Activated CD4-positive, alpha-beta T cell treated with anti-CD3 and anti-CD28 coated beads for 36 hours (primary cell): ENCODE data around the gene KIF6. TPM values are rescaled to one million over a fixed set of nuclear protein-coding genes. Genes with fewer than 3 reads are reported as not detected.
"Not testable (repeated sequence)": the region's sequence is repeated elsewhere in the genome, so short reads cannot be mapped to it uniquely, and the experiment has no call there.

Experiments used
- ATAC-seq: fragments of 200-7000 bp; cut with Tn5 transposase; one replicate; pipeline ENCODE4 v1.10.0; 2021; ENCODE audit warnings: mild to moderate bottlenecking, moderate library complexity
- CTCF ChIA-PET: fragments of 350-600 bp; sonication (Branson Sonifier 250); formaldehyde crosslinking; loops from one replicate; lab custom pipeline; 2021; ENCODE audit warnings: antibody characterized with exemption; lab: Charles Lee
- POLR2A ChIA-PET: fragments of 350-600 bp; sonication (Branson Sonifier 250); formaldehyde crosslinking; loops from one replicate; lab custom pipeline; 2021; ENCODE audit warnings: antibody characterized with exemption, inconsistent platforms; lab: Charles Lee
- DNase-seq: peaks from one replicate; pipeline ENCODE4 v3.0.0-alpha.2; 2020
- H3K27ac Mint-ChIP-seq: one replicate; pipeline ENCODE4 v1.8.0; 2021; ENCODE audit warnings: mixed read lengths
- H3K27me3 Mint-ChIP-seq: one replicate; pipeline ENCODE4 v1.8.0; 2021; ENCODE audit warnings: mixed read lengths
- H3K36me3 Mint-ChIP-seq: one replicate; pipeline ENCODE4 v1.8.0; 2021; ENCODE audit warnings: low read depth, mixed read lengths
- H3K4me1 Mint-ChIP-seq: one replicate; pipeline ENCODE4 v1.8.0; 2021; ENCODE audit warnings: mixed read lengths
- H3K4me3 Mint-ChIP-seq: one replicate; pipeline ENCODE4 v1.8.0; 2021; ENCODE audit warnings: mild to moderate bottlenecking, moderate library complexity, mixed read lengths
- H3K9me3 Mint-ChIP-seq: one replicate; pipeline ENCODE4 v1.8.0; 2021; ENCODE audit warnings: low read depth, mixed read lengths
- intact Hi-C, 2 experiments: fragments of 100-400 bp; cut with DNase I in 1 of 2; cut with micrococcal nuclease in 1 of 2; formaldehyde crosslinking; loops; one replicate each; pipeline versions ENCODE4 v1.14.2 to v1.15.1; 2022 to 2024; cut with DNase I, micrococcal nuclease
- total RNA-seq, 2 experiments: library from RNA; stranded (reverse); gene quantifications; one replicate each; pipeline ENCODE4 v1.2.3, GENCODE V29; 2021

Gene KIF6
- total RNA-seq, 2 experiments from 2014 or later = 0.43 to 0.49 TPM

DNA sequence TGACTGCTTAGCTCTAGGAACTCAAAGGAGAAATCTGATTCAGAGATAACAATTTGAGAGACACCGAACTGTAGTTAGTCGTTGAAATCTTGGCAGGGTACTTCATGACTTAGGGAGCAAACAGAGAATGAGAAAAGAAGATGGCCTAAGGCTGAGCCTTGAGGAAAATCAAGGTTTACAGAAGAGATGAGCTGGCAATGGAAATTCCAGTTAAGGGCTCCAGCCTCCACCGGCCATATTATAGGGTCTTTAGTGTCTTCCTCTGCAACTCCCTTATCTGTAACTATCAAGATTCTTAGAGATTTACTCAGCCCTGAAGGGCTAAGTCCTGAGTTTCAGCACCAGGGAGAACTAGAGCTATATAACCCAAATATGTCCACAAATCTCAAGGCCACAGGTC is 437.6 kb downstream of the KIF6 start:
- intact Hi-C loops = no loop called here

DNA sequence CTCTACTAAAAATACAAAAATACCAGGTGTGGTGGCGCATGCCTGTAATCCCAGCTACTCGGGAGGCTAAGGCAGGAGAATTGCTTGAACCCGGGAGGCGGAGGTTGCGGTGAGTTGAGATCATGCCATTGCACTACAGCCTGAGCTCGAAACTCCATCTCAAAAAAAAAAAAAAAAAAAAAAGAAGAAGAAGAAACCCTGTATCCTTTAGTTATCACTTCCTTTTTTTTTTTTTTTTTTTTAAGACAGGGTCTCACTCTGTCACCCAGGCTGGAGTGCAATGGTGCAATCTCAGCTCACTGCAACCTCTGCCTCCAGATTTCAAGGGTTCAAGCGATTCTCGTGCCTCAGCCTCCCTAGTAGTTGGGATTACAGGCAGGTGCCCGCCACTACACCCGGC is 438.6 kb downstream of the KIF6 start:
- intact Hi-C loops, H3K4me1 Mint-ChIP-seq, H3K36me3 Mint-ChIP-seq, DNase-seq, H3K4me3 Mint-ChIP-seq, ATAC-seq, CTCF ChIA-PET, H3K9me3 Mint-ChIP-seq, POLR2A ChIA-PET, H3K27ac Mint-ChIP-seq, H3K27me3 Mint-ChIP-seq: not testable (repeated sequence)

More for the DNA sequence above, 437.6 kb downstream of the KIF6 start:
- no peaks in the 10 kb centered on the region for H3K4me1 Mint-ChIP-seq
- DNase-seq (no peak), ATAC-seq (no peak)
- no peak overlapping the region for H3K27ac Mint-ChIP-seq
- H3K4me3 Mint-ChIP-seq = no peak overlapping the region
- H3K9me3 Mint-ChIP-seq = no peaks in the 10 kb centered on the region
- CTCF ChIA-PET = interaction anchor here (1.4 kb wide), 1 partner anchor 117 kb away, joined by 4 read pairs; no protein-coding TSS in a partner anchor
- POLR2A ChIA-PET = no interaction called here
- H3K36me3 Mint-ChIP-seq = no peaks in the 10 kb centered on the region
- peaks cover 2% of the 10 kb centered on the region for H3K27me3 Mint-ChIP-seq

DNA sequence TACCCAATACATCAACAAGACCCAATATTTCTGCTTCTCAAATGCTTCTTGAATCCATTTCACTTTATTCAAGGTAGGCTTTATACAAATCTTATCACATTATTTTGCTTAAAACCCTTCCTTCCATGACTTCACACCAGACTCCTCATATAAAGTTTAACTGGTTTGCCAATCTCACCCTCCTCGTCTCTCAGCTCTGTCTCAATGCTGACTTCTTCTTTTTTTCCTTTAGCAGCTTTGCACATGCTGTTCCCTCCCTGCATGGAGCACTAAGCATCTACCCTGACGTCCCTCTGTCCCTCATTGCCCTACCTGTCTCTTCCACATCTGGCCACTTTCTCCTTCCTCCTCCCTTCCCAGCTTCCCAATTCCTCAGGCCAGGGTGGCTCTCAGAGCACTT is 442.4 kb downstream of the KIF6 start:
- Mint-ChIP-seq H3K27ac (no peak overlapping the region), H3K4me1 (no peaks in the 10 kb centered on the region), H3K27me3 (no peaks in the 10 kb centered on the region), H3K9me3 (no peaks in the 10 kb centered on the region), H3K4me3 (no peak overlapping the region), H3K36me3 (no peaks in the 10 kb centered on the region)
- ChIA-PET CTCF (interaction anchor here (0.7 to 1.3 kb wide), 2 partner anchors 54 to 280 kb away, joined by 4 read pairs; no protein-coding TSS in a partner anchor), POLR2A (no interaction called here)
- ATAC-seq (no peak), DNase-seq (no peak)
- intact Hi-C loops = no loop called here

DNA sequence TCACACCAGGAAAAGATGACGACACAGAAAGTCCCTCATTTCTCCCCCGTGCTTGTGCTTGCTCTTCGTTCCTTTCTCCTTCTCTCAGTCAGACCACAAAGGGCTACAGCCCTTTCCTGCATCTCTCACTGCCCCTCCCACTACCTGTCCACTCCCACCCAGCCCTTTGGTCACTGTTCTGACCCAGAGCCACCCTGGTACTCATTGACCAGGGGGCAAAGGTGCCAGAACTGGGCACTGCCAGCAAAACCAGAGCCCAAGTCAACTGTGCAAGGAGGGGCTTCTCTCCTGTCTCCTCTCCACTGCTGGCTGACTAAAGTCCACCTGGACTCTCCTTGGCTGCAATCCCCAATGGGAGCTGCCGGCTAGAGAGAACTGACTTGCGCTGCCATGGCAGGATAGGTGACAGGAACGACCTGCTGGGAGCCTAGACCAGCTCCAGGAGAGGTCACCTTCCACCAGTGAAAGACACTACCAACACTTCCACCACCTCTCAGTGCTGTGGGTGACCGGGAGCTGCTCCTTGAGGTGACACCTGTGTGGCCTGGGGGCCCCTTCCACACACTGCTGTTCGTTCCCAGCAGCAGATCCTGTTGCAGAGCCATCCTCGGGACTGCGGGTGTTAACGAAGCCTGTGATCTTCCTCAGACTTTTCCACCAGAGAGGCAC is 443.8 kb downstream of the KIF6 start:
- ATAC-seq (no peak), DNase-seq (no peak)
- Mint-ChIP-seq H3K27me3 (no peaks in the 10 kb centered on the region), H3K4me3 (no peak overlapping the region), H3K9me3 (no peaks in the 10 kb centered on the region), H3K4me1 (no peaks in the 10 kb centered on the region), H3K27ac (no peak overlapping the region), H3K36me3 (no peaks in the 10 kb centered on the region)
- CTCF ChIA-PET = interaction anchor here (0.6 kb wide), 1 partner anchor 258 kb away, joined by 3 read pairs; no protein-coding TSS in a partner anchor
- intact Hi-C loops = no loop called here
- POLR2A ChIA-PET = no interaction called here

DNA sequence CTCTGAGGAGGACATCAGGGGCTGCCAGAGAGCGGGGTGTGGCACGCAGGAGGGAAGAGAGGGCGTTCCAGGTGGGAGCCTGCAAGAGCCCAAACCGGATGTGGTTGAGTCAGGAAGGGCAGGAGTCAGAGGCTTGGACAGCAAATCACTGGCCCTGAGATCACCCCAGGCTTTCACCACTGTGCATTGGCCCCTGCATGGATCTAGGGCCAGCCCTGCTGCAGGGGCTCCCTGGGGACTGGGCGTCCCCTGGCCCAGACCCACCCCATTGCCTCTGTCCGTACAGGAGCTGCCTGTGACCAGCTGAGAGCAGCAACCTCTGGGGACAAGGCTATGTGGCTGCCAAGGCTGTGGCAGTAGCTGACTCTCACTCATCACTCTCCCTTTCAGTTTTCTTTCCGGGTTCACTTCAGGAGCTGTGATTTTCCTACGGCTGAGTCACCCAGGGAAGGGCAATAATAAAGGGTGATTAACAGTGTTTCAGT is 444.9 kb downstream of the KIF6 start:
- Mint-ChIP-seq H3K4me3 (no peak overlapping the region), H3K4me1 (no peaks in the 10 kb centered on the region), H3K9me3 (no peaks in the 10 kb centered on the region), H3K27ac (no peak overlapping the region), H3K27me3 (no peaks in the 10 kb centered on the region), H3K36me3 (no peaks in the 10 kb centered on the region)
- CTCF ChIA-PET = no interaction called here
- DNase-seq (no peak), ATAC-seq (no peak)
- POLR2A ChIA-PET = no interaction called here
- intact Hi-C loops = no loop called here

Other genes with a start within 250 kb of the KIF6 start
- not detected for gene DAAM2, start 67.0 kb upstream of the KIF6 start, total RNA-seq
- 1 to 10 TPM; 6.2 to 6.4 TPM for gene MOCS1, start 209.1 kb upstream of the KIF6 start, total RNA-seq